ENCODE data around the gene THEM4. TPM values are rescaled to one million over a fixed set of nuclear protein-coding genes. Genes with fewer than 3 reads are reported as not detected.

Gene THEM4
- total RNA-seq, 1 donor from 2014 or later: 17.3 TPM

DNA sequence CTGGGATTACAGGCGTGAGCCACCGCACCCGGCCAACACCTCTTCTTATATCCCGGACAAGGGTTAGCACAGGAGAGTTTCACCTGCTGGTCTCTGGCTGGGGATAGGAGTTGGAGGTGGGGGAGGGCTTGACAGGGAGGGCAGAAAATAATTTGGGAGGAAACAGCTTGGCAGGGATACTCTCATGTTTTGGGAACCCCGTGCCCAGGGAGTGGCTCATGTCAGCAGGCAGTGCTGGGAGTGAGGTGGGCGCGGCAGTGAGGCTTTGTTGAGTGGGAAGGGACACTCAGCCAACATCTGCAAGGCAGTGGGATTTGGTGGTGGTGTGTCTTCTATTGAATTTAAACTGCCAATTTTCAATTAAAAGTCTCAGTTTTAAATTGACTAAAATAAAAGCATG lies 54.7 kb downstream of the THEM4 start:
- Mint-ChIP-seq H3K27ac (no peak overlapping the region), H3K36me3 (ENCODE audit: insufficient read depth) (no peaks in the 10 kb centered on the region), H3K4me3 (ENCODE audit: low read depth) (no peak overlapping the region), H3K4me1 (ENCODE audit: low read depth) (no peaks in the 10 kb centered on the region), H3K27me3 (peaks cover 17% of the 10 kb centered on the region), H3K9me3 (ENCODE audit: low read depth) (no peaks in the 10 kb centered on the region)
- no peak for DNase-seq (ENCODE audit: low spot score, unreplicated experiment)
- no peak for TF ChIP-seq CTCF (IDR thresholded peaks at IDR 0.05; ENCODE audit: unreplicated experiment)

GRCh38 chr1:151853411-151853943 lies 55.8 kb downstream of the THEM4 start, which contains the start of gene THEM5:
THEM5 (minus strand) TSS chr1:151853712; CDS start chr1:151853565, 147 bp downstream.
- no peaks in the 10 kb centered on the region for H3K4me1 Mint-ChIP-seq (ENCODE audit: low read depth)
- peaks cover 11% of the 10 kb centered on the region for H3K27me3 Mint-ChIP-seq
- H3K9me3 Mint-ChIP-seq (ENCODE audit: low read depth): no peaks in the 10 kb centered on the region
- H3K27ac Mint-ChIP-seq: peak within 1 kb of the TSS; percentile 49
- H3K36me3 Mint-ChIP-seq (ENCODE audit: insufficient read depth): no peaks in the 10 kb centered on the region
- no peak for DNase-seq (ENCODE audit: low spot score, unreplicated experiment)
- H3K4me3 Mint-ChIP-seq (ENCODE audit: low read depth): no peak within 1 kb of the TSS
- no peak for TF ChIP-seq CTCF (IDR thresholded peaks at IDR 0.05; ENCODE audit: unreplicated experiment)

- peaks cover 11% of the 10 kb centered on the region for H3K27me3 Mint-ChIP-seq
- DNase-seq (ENCODE audit: low spot score, unreplicated experiment): no peak
- peak overlapping the region; percentile 49 for H3K27ac Mint-ChIP-seq
These were observed 56.6 kb downstream of the THEM4 start for GRCh38 chr1:151852733-151853132.

DNA sequence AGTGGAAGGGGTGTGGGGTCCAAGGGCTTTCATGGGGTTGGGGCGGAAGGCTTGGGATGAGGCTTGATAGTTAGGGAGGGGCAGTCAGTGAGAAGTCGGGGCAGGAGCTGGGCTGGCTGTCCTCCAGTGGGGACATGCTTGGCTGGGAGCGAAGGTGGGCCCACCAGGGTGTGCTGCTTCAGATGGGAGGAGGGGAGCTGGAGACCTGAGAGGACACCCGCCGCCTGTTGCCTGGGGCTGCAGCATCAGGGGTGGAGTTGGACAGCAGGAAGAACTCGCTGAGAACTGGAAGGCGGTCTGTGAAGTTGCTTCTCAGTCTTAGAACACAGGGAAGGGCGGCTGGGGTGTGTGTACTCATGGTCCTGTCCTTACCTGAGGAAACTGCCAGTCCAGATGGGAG lies 57.4 kb downstream of the THEM4 start:
- TF ChIP-seq CTCF (IDR thresholded peaks at IDR 0.05; ENCODE audit: unreplicated experiment): no peak
- DNase-seq (ENCODE audit: low spot score, unreplicated experiment): no peak
- no peak overlapping the region for H3K27ac Mint-ChIP-seq
- no peaks in the 10 kb centered on the region for H3K4me1 Mint-ChIP-seq (ENCODE audit: low read depth)
- no peaks in the 10 kb centered on the region for H3K36me3 Mint-ChIP-seq (ENCODE audit: insufficient read depth)
- no peaks in the 10 kb centered on the region for H3K9me3 Mint-ChIP-seq (ENCODE audit: low read depth)
- H3K4me3 Mint-ChIP-seq (ENCODE audit: low read depth): no peak overlapping the region
- peaks cover 9% of the 10 kb centered on the region for H3K27me3 Mint-ChIP-seq

More at GRCh38 chr1:151852733-151853132, 56.6 kb downstream of the THEM4 start:
- no peak for TF ChIP-seq CTCF (IDR thresholded peaks at IDR 0.05; ENCODE audit: unreplicated experiment)
- H3K9me3 Mint-ChIP-seq (ENCODE audit: low read depth): no peaks in the 10 kb centered on the region
- H3K4me1 Mint-ChIP-seq (ENCODE audit: low read depth): no peaks in the 10 kb centered on the region
- no peak overlapping the region for H3K4me3 Mint-ChIP-seq (ENCODE audit: low read depth)
- no peaks in the 10 kb centered on the region for H3K36me3 Mint-ChIP-seq (ENCODE audit: insufficient read depth)

- Mint-ChIP-seq H3K27ac (no peak overlapping the region), H3K27me3 (peaks cover 16% of the 10 kb centered on the region)
These were observed 59.4 kb downstream of the THEM4 start for GRCh38 chr1:151849871-151850270.

More at GRCh38 chr1:151849871-151850270, 59.4 kb downstream of the THEM4 start:
- no peak for TF ChIP-seq CTCF (IDR thresholded peaks at IDR 0.05; ENCODE audit: unreplicated experiment)
- Mint-ChIP-seq H3K9me3 (ENCODE audit: low read depth) (no peaks in the 10 kb centered on the region), H3K36me3 (ENCODE audit: insufficient read depth) (no peaks in the 10 kb centered on the region), H3K4me3 (ENCODE audit: low read depth) (no peak overlapping the region), H3K4me1 (ENCODE audit: low read depth) (no peaks in the 10 kb centered on the region)
- DNase-seq (ENCODE audit: low spot score, unreplicated experiment): no peak
